ENCODE data around the gene PBX3.

DNA sequence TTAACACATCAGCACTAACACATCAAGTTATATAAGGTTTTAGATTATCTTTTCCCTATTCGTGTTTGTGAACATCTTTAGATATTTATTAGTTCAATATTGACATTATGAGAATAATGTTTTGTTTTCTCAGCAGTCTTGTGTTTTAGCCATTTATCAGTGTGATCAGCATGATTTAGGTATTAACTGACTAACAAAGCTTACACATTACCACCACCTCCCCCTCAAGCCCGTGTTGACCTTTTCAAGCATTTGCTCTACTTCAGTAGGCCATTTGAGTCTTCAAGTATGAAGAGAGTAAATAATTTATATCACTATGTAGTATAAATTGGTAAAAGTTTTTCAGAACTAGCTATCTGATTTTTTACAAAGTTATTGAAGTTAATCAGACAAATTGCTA is 6.9 kb downstream of the PBX3 start:
- TF ChIP-seq EZH2phosphoT487 (IDR thresholded peaks at IDR 0.05; ENCODE audit: insufficient read depth, low read depth): no peak
- TF ChIP-seq EZH2 (IDR thresholded peaks at IDR 0.05; ENCODE audit: insufficient read depth, poor library complexity, severe bottlenecking): no peak
